Stimulated activated naive CD8-positive, alpha-beta T cell treated with anti-CD3 and anti-CD28 coated beads, Interleukin-15, amount 100 ng/mL, for 72 hours (primary cell): ENCODE data around the gene SLC26A1.
"Not testable (repeated sequence)": the region's sequence is repeated elsewhere in the genome, so short reads cannot be mapped to it uniquely, and the experiment has no call there.

ENCODE experiments used
- ATAC-seq: fragments of 150-1000 bp; cut with Tn5 transposase; 2 replicates; pipeline ENCODE4 v1.10.0; 2021; ENCODE audit warnings: mild to moderate bottlenecking, moderate library complexity
- DNase-seq, 2 donors: peaks; one replicate each; pipeline ENCODE4 v3.0.0; 2021 to 2022
- H3K27ac Mint-ChIP-seq, 2 donors: one replicate each; pipeline ENCODE4 v1.8.0; 2022; ENCODE audit warnings: mild to moderate bottlenecking in 2 of 2, mixed read lengths in 2 of 2, moderate library complexity in 2 of 2
- H3K27me3 Mint-ChIP-seq: one replicate; pipeline ENCODE4 v1.8.0; 2022; ENCODE audit warnings: mixed read lengths
- H3K4me1 Mint-ChIP-seq: one replicate; pipeline ENCODE4 v1.8.0; 2022; ENCODE audit warnings: mild to moderate bottlenecking, mixed read lengths
- H3K4me3 Mint-ChIP-seq, 2 donors: one replicate each; pipeline ENCODE4 v1.8.0; 2022; ENCODE audit warnings: mild to moderate bottlenecking in 2 of 2, mixed read lengths in 2 of 2, moderate library complexity in 1 of 2
- H3K9me3 Mint-ChIP-seq, 2 donors: one replicate each; pipeline ENCODE4 v1.8.0; 2022; ENCODE audit warnings: mixed read lengths in 2 of 2

SLC26A1 gene

GRCh38 chr4:987624-988513, 5.3 kb downstream of the SLC26A1 start:
- H3K27ac Mint-ChIP-seq, result no peak overlapping the region
- no peak for ATAC-seq

GRCh38 chr4:986879-987623, 6.2 kb downstream of the SLC26A1 start, which contains the start of gene IDUA:
IDUA (plus strand) TSS chr4:987044; CDS start chr4:987085, 41 bp downstream.
- H3K27me3 Mint-ChIP-seq, result no peaks in the 10 kb centered on the region
- ATAC-seq (peak; percentile 89), DNase-seq (peak; percentile 86 to 89)
- no peaks in the 10 kb centered on the region for H3K9me3 Mint-ChIP-seq
- peak within 1 kb of the TSS; percentile 91 to 96 for H3K4me3 Mint-ChIP-seq
- peak within 1 kb of the TSS; percentile 64 to 74 for H3K27ac Mint-ChIP-seq
- H3K4me1 Mint-ChIP-seq, result peaks cover 29% of the 10 kb centered on the region

More at GRCh38 chr4:987624-988513, 5.3 kb downstream of the SLC26A1 start:
- peak overlapping the region; percentile 81 to 83 for H3K4me3 Mint-ChIP-seq
- no peak for DNase-seq
- no peaks in the 10 kb centered on the region for H3K27me3 Mint-ChIP-seq
- peaks cover 29% of the 10 kb centered on the region for H3K4me1 Mint-ChIP-seq
- no peaks in the 10 kb centered on the region for H3K9me3 Mint-ChIP-seq

- H3K27me3 Mint-ChIP-seq, result no peaks in the 10 kb centered on the region
- DNase-seq (no peak), ATAC-seq (peak; percentile 30)
- H3K27ac Mint-ChIP-seq, result peak overlapping the region; percentile 64 to 74
- H3K9me3 Mint-ChIP-seq, result no peaks in the 10 kb centered on the region
- peaks cover 29% of the 10 kb centered on the region for H3K4me1 Mint-ChIP-seq
- peak overlapping the region; percentile 91 to 96 for H3K4me3 Mint-ChIP-seq
Observed at GRCh38 chr4:986428-986878, 6.8 kb downstream of the SLC26A1 start.

GRCh38 chr4:985123-985830, 7.9 kb downstream of the SLC26A1 start:
- Mint-ChIP-seq H3K4me1 (peaks cover 29% of the 10 kb centered on the region), H3K27ac (no peak overlapping the region), H3K9me3 (no peaks in the 10 kb centered on the region), H3K4me3 (peak overlapping the region; percentile 64 to 91), H3K27me3 (no peaks in the 10 kb centered on the region)
- peak; percentile 56 for ATAC-seq
- peak; percentile 68 to 74 for DNase-seq

GRCh38 chr4:984336-985054, 8.7 kb downstream of the SLC26A1 start:
- ATAC-seq (no peak), DNase-seq (no peak)
- no peaks in the 10 kb centered on the region for H3K27me3 Mint-ChIP-seq
- peaks cover 29% of the 10 kb centered on the region for H3K4me1 Mint-ChIP-seq
- peak overlapping the region; percentile 64 to 91 for H3K4me3 Mint-ChIP-seq
- no peak overlapping the region for H3K27ac Mint-ChIP-seq
- H3K9me3 Mint-ChIP-seq, result no peaks in the 10 kb centered on the region

- no peak for ATAC-seq
- Mint-ChIP-seq H3K4me1 (peaks cover 19% of the 10 kb centered on the region), H3K27me3 (no peaks in the 10 kb centered on the region), H3K27ac (no peak overlapping the region), H3K9me3 (no peaks in the 10 kb centered on the region), H3K4me3 (no peak overlapping the region)
- DNase-seq, result no peak
Observed at GRCh38 chr4:982814-983213, 10.4 kb downstream of the SLC26A1 start.

- no peaks in the 10 kb centered on the region for H3K9me3 Mint-ChIP-seq
- no peak overlapping the region for H3K27ac Mint-ChIP-seq
- H3K27me3 Mint-ChIP-seq, result no peaks in the 10 kb centered on the region
- DNase-seq (no peak), ATAC-seq (no peak)
- peaks cover 14% of the 10 kb centered on the region for H3K4me1 Mint-ChIP-seq
- H3K4me3 Mint-ChIP-seq, result no peak overlapping the region
Observed at GRCh38 chr4:982291-982690, 10.9 kb downstream of the SLC26A1 start.

GRCh38 chr4:978957-979701, 14.1 kb downstream of the SLC26A1 start:
- Mint-ChIP-seq H3K4me1 (no peaks in the 10 kb centered on the region), H3K27ac (no peak overlapping the region), H3K27me3 (no peaks in the 10 kb centered on the region), H3K4me3 (no peak overlapping the region), H3K9me3 (no peaks in the 10 kb centered on the region)
- ATAC-seq (no peak), DNase-seq (no peak)

GRCh38 chr4:976016-976415, 17.2 kb downstream of the SLC26A1 start:
- not testable (repeated sequence) for H3K27ac Mint-ChIP-seq, H3K27me3 Mint-ChIP-seq, H3K9me3 Mint-ChIP-seq, DNase-seq, ATAC-seq, H3K4me3 Mint-ChIP-seq
- H3K4me1 Mint-ChIP-seq, result peaks cover 15% of the 10 kb centered on the region

GRCh38 chr4:974668-975067, 18.5 kb downstream of the SLC26A1 start:
- no peaks in the 10 kb centered on the region for H3K27me3 Mint-ChIP-seq
- H3K4me1 Mint-ChIP-seq, result peaks cover 27% of the 10 kb centered on the region
- H3K9me3 Mint-ChIP-seq, result no peaks in the 10 kb centered on the region
- H3K4me3 Mint-ChIP-seq, result peak overlapping the region in 1 of 2 donors; percentile 51
- H3K27ac Mint-ChIP-seq, result no peak overlapping the region
- DNase-seq (no peak), ATAC-seq (no peak)

GRCh38 chr4:973431-974397, 19.5 kb downstream of the SLC26A1 start, which contains the start of gene DGKQ:
DGKQ (minus strand) TSS chr4:973569; CDS start chr4:973482, 87 bp downstream.
- no peaks in the 10 kb centered on the region for H3K27me3 Mint-ChIP-seq
- DNase-seq (peak; percentile 81 to 82), ATAC-seq (peak; percentile 85)
- H3K27ac Mint-ChIP-seq, result peak within 1 kb of the TSS; percentile 19 to 46
- no peaks in the 10 kb centered on the region for H3K9me3 Mint-ChIP-seq
- peaks cover 33% of the 10 kb centered on the region for H3K4me1 Mint-ChIP-seq
- peak within 1 kb of the TSS; percentile 63 to 81 for H3K4me3 Mint-ChIP-seq

- DNase-seq (peak; percentile 63), ATAC-seq (peak; percentile 65)
- H3K27me3 Mint-ChIP-seq, result no peaks in the 10 kb centered on the region
- H3K4me3 Mint-ChIP-seq, result peak overlapping the region; percentile 63 to 81
- H3K27ac Mint-ChIP-seq, result peak overlapping the region in 1 of 2 donors; percentile 19
- no peaks in the 10 kb centered on the region for H3K9me3 Mint-ChIP-seq
- H3K4me1 Mint-ChIP-seq, result peaks cover 36% of the 10 kb centered on the region
Observed at GRCh38 chr4:972651-973424, 20.4 kb downstream of the SLC26A1 start.
